ENCODE data around the gene BIN1.

GRCh38 chr2:127072396-127072795 lies 34.6 kb downstream of the BIN1 start:
- TF ChIP-seq POLR2AphosphoS5 (IDR thresholded peaks at IDR 0.05; ENCODE audit: low read depth, low read length) (no peak), POLR2A (IDR thresholded peaks at IDR 0.05; ENCODE audit: low read depth, low read length) (no peak), TAF1 (IDR thresholded peaks at IDR 0.05; ENCODE audit: low read depth, low read length) (no peak), POU2F2 (IDR thresholded peaks at IDR 0.05; ENCODE audit: low read depth, low read length) (no peak)

All from GM12891 (cell line).